ENCODE measurements around the gene TTC17.

DNA sequence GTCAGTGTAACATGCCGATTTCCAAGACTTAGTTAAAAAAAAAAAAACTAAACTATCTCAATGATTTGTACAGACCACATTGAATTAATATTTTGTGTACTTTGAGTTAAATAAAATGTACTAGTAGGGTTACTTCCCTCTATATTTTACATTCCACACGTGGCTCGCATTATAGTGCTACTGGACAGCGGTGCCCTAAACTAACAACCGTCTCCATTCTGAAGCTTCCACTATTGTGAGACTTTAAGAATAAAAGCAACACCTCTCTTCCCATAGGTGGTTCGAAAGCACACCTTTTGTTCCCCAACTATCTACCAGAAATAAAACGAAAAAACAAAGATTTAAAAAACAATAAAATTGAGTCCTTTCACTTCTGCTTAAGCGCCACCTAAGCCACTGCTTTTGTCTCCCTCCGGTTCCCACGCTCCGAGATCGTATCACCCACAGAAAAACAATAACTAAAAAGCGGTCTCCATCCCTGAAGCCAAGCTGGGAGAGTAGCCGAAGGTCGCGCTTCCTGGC lies 380 bp upstream of the TTC17 start:
- TF ChIP-seq, protein P1, sequence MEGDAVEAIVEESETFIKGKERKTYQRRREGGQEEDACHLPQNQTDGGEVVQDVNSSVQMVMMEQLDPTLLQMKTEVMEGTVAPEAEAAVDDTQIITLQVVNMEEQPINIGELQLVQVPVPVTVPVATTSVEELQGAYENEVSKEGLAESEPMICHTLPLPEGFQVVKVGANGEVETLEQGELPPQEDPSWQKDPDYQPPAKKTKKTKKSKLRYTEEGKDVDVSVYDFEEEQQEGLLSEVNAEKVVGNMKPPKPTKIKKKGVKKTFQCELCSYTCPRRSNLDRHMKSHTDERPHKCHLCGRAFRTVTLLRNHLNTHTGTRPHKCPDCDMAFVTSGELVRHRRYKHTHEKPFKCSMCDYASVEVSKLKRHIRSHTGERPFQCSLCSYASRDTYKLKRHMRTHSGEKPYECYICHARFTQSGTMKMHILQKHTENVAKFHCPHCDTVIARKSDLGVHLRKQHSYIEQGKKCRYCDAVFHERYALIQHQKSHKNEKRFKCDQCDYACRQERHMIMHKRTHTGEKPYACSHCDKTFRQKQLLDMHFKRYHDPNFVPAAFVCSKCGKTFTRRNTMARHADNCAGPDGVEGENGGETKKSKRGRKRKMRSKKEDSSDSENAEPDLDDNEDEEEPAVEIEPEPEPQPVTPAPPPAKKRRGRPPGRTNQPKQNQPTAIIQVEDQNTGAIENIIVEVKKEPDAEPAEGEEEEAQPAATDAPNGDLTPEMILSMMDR (IDR thresholded peaks at IDR 0.05), result no peak
- TF ChIP-seq POLR2A (IDR thresholded peaks at IDR 0.05), result no peak
